ENCODE measurements around the gene GMPPB.

GRCh38 chr3:49709852-49710251, 13.9 kb downstream of the GMPPB start:
- TF ChIP-seq ZNF274 (IDR thresholded peaks at IDR 0.05; ENCODE audit: low read depth, low read length) (no peak), SUZ12 (IDR thresholded peaks at IDR 0.05; ENCODE audit: extremely low read depth, insufficient read depth, insufficient read length) (no peak), YY1 (IDR thresholded peaks at IDR 0.05; ENCODE audit: insufficient read depth, insufficient read length) (no peak)
